NB4 (cell line): ENCODE data around the gene MSI2.

Experiments
- CTCF ChIP-seq: IDR thresholded peaks from one replicate; pipeline ENCODE4 v1.5.1; 2012; ENCODE audit warnings: low read depth, low read length
- POLR2A ChIP-seq: IDR thresholded peaks from 2 replicates; pipeline ENCODE4 v1.6.1; 2011; ENCODE audit warnings: mild to moderate bottlenecking; ENCODE audit not compliant: insufficient read length; ENCODE audit errors: extremely low read depth

- TF ChIP-seq CTCF (no peak), POLR2A (no peak)
Observed at GRCh38 chr17:57550016-57550415, 293.7 kb downstream of the MSI2 start.
